Measurements from ENCODE around the gene CAPN14. TPM values are rescaled to one million over a fixed set of nuclear protein-coding genes. Genes with fewer than 3 reads are reported as not detected.

Gene CAPN14
- total RNA-seq, 1 experiment from 2014 or later, result 0.11 TPM

GRCh38 chr2:31226266-31226665, 9.0 kb upstream of the CAPN14 start:
- no peak for DNase-seq (ENCODE audit: low read depth)

DNA sequence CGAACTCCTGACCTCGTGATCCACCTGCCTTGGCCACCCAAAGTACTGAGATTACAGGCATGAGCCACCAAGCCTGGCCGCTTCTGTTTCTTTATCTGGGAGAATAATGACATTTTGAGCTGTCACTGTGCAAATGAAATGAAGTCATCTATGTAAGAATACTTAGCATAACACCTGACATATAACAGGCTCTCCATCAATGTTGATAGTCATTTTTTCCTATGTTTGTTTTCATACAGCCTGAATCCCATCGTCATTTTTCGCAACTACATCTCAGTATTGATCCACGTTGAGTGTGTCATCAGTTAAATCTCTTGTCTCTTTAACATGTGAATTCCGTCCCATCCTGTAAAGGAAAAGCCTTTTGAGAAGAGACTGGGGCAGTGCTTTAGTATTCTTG, 6.4 kb upstream of the CAPN14 start:
- DNase-seq (ENCODE audit: low read depth), result no peak

DNA sequence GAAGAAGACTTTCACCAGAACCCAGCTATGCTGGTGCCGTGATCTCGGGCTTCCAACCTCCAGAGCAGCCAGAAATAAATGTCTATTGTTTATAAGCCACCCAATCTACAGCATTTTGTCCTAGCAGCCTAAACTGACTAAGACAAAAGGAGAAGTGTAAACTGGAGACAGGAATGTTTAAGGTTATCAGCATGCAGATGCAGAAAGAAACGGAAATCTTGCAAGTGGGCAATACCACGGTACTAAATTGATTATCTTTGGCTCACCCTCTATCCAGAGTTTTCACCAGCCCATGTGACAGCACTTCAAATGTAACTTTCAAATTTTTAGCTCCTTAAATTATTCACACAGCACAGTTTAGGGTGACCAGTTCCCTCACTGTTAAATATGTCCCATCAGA, 5.7 kb upstream of the CAPN14 start:
- no peak for DNase-seq (ENCODE audit: low read depth)

DNA sequence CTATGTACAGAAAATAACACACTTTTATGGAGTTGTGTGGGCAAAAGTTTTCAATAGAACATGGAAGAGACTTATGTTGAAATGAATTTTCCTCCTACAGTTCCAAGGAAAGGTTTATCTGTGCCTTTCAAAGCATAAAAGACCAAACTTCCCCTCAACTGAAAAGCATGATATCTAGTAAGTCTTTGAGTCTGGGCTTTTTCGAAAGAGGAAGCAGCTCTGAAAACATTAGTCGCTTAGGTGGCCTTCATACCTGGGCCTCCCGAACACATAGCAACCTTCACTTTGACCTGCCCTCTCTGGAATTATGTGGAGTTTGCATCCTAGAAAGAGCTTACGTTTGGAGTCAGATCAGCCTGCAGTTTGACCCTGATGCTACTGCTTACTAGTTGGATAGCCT, 4.8 kb upstream of the CAPN14 start:
- no peak for DNase-seq (ENCODE audit: low read depth)

DNA sequence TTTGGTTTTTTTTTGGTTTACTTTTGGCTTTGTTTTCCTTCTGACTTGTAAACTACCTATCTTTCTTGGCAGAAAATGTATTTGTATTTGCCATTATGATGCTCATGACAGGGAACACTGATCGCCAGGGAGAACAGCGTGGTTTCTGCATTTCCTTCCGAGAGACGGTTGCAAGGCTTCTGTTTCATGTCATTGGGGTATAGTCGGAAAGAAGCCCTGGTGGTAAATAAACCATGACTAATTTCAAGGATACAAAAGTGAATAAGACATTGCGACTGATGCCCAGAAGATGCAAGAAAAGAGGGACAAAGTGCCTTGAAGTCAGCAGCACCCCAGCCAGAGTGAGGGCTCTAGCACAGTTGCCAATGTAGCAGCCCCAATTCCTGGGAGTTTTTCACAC, 4.2 kb upstream of the CAPN14 start:
- no peak for DNase-seq (ENCODE audit: low read depth)

- DNase-seq (ENCODE audit: low read depth), result no peak
These were observed 2.0 kb upstream of the CAPN14 start for GRCh38 chr2:31219131-31219969.

- DNase-seq (ENCODE audit: low read depth), result no peak
These were observed 581 bp downstream of the CAPN14 start for GRCh38 chr2:31216734-31217133.

DNA sequence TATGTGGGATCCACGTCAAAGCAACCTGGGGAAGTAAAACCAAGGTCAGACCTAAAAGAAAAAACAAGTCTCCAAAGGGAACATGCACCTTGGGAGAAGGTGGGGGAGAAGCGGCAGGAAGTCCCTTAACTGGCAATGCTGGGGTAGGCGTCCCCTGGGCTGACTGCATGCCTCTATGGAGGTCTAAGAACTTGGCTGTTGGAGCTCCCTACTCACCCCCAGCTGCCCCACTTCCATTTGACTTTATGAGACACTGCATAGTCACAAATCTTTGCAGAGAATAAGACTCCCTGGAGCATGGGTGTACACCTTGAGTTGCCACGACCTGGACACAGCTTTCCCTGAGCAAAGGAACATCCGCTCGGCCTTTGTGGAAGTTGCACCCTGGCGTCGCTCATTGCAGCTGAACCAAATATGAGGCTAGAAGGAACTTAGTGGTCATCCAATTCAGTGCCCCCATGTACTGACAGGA, 2.8 kb downstream of the CAPN14 start:
- no peak for DNase-seq (ENCODE audit: low read depth)

DNA sequence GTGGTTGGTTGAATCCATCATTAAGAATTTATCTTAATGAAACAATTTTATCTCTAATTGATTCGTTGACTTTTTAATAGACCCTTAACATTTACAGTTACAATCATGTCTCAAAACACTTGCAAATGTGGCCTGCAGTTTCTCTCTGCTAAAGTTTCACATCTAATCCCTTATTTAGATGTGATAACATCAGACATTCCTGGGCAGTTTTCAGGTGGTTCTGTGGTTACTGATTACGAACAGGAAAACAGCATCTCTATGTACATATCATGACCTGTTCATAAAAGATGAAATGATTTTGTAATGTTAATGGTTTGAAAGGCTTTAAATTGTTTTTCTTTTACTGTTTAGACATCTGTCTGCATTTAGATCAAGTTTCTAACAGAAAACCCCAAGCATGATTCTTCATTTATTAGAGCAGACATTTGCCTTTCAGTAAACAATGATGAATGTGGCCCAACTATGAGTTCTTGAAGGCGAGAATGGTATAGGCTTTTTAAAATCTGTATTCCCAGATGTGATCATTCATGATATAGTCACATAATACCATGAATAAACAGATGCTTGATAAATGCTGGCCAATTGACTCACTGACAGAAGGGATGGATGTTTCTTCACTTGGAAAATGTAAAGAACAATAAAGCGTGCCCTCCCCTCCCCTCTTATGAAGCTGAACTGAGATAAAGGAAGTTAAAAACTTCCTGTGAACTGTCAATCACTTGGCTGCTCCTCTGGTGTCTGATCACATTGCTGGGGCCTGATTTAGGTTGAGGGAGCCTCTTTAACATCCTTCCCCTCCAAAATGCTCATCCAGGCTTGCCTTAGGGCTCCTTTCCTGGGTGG, 3.5 kb downstream of the CAPN14 start:
- no peak for DNase-seq (ENCODE audit: low read depth)

GRCh38 chr2:31212659-31213600, 4.4 kb downstream of the CAPN14 start:
- no peak for DNase-seq (ENCODE audit: low read depth)

DNA sequence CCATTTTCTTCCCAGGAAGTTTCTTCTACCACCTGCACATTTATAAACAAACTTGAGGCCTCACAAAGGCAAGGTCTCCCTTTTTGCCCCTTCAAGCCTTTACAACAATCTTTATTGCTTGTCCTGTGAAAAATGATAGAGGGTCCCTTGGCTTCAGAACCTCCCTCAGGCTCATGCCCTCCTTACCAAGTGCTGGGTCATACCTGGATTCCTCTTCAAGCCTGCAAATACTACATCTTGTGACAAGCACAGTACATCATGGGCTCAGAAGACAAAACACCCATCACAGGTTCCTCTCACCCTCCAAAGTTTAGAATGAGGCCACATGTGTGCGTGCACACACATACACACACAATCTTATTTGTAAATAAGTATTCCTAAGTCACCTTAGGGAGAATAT, 9.1 kb downstream of the CAPN14 start:
- no peak for DNase-seq (ENCODE audit: low read depth)

- no peak for DNase-seq (ENCODE audit: low read depth)
These were observed 9.5 kb downstream of the CAPN14 start for GRCh38 chr2:31207790-31208189.

DNA sequence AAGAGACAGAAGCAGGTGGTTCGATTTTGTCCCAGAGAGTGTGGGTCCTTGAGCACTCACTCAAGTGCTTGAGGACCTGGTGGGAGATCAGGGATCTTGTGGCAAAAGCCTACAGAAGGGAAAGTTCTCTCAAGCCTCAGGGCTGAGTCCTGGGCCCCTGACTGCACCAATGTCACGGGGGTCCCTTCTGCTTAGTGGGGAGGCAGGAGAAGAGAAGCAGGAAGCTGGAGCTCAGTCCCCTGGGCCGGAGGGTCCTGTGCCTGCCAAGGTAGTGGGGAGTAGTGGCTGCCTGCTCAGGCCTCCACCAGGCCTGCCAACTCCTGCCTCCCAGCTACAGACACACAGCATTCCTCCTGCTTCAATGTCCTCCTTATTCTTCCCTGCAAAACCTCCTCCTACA, 11.7 kb downstream of the CAPN14 start:
- DNase-seq (ENCODE audit: low read depth), result no peak

DNA sequence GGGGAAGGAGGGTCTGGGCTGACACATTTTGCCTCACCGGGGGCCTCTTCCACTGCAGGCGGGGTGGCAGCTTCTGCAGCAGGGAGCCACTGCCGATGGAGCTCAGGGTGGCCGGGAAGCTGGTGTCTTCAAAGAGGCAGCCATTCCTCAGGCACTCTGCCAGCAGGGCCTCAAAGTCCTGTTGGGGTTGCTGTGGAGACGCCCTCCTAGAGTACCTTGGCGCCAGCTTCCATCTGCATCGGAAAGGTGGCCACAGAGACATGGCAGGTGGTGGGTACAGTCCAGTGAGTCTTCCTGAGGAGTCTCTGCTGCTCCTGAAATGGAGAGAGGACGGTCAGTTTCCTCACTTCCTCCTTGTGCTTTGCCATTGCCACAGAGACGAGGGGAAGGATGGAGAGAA, 12.1 kb downstream of the CAPN14 start:
- DNase-seq (ENCODE audit: low read depth), result no peak

DNA sequence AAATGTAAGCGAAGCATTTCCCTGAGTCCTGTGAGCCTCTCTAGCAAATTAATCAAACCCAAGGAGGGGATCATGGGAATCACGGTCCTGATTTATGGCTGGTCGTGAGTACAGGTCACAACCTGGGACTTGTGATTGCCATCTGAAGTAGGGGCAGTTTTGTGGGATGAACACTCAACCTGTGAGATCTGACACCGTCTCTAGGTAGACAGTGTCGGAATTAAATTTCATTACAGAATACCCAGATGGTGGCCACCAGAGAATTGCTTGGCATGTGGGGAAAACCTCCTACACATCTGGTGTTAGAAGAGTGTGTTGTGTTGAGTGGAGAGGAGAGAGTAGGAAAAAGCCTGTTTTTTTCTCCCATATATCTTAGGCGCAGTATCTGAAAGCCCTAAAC, 12.5 kb downstream of the CAPN14 start:
- no peak for DNase-seq (ENCODE audit: low read depth)

GRCh38 chr2:31203916-31204315, 13.4 kb downstream of the CAPN14 start:
- DNase-seq (ENCODE audit: low read depth), result no peak

DNA sequence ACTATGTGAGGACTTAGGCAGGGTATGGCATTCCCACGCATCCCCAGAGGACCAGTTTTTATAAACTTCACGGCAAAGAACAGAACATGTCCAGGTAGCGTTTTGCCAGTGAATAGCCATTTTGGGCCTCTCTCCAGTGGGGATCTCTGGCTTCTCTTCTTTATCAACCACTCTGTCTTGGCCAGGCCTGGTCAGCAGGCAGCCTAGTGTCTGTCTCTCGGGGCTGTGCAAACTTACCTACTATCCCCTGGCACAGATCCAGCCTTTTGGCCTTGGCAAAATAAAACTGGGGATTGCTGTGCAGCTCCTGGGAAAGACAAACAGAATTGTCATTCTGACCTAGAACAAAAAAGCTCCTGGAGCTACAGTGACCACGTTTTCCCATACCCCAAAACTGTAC, 14.5 kb downstream of the CAPN14 start:
- DNase-seq (ENCODE audit: low read depth), result no peak

- DNase-seq (ENCODE audit: low read depth), result no peak
These were observed 15.3 kb downstream of the CAPN14 start for GRCh38 chr2:31202041-31202440.

- no peak for DNase-seq (ENCODE audit: low read depth)
These were observed 16.3 kb downstream of the CAPN14 start for GRCh38 chr2:31200972-31201371.

GRCh38 chr2:31199206-31199605, 18.1 kb downstream of the CAPN14 start:
- no peak for DNase-seq (ENCODE audit: low read depth)

DNA sequence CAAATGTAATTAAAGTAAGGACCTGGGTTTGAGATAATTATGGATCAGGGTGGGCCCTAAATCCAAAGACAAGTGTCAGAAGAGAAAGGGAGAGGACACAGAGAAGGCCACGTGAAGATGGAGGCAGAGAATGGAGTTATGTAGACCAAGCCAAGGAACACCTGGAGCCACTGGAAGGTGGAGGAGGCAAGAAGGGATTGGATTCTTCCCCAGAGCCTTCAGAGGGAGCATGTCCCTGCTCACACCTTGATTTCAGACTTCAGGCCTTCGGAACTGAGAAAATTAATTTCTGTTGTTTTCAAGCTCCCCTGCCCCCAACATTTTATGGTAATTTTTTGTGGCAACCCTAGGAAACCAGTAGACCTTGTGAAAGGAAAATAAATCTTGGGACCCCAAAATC, 19.6 kb downstream of the CAPN14 start:
- DNase-seq (ENCODE audit: low read depth), result no peak

GRCh38 chr2:31197166-31197565, 20.1 kb downstream of the CAPN14 start:
- no peak for DNase-seq (ENCODE audit: low read depth)
